ENCODE data around the gene SLC4A11.

GRCh38 chr20:3227506-3227905, 11.5 kb downstream of the SLC4A11 start:
- TF ChIP-seq CTCF (IDR thresholded peaks at IDR 0.05), result no peak
- no peak for TF ChIP-seq POLR2A (IDR thresholded peaks at IDR 0.05)
